H1 (cell line): ENCODE measurements around the gene ZNF575.

ENCODE experiments used
- BRCA1 ChIP-seq: IDR thresholded peaks from 2 replicates; pipeline ENCODE4 v1.6.1; 2012; ENCODE audit warnings: low read depth, low read length, improper control_type of control experiment
- CHD2 ChIP-seq: IDR thresholded peaks from 2 replicates; pipeline ENCODE4 v1.6.1; 2012; ENCODE audit warnings: low read length, improper control_type of control experiment
- CTCF ChIP-seq, 3 experiments: IDR thresholded peaks; 1 replicate in 2 of 3; 2 replicates in 1 of 3; pipeline versions ENCODE4 v1.5.1 to v1.6.1; 2011; ENCODE audit warnings: low read length in 3 of 3, mild to moderate bottlenecking in 3 of 3, inconsistent platforms in 2 of 3, low read depth in 1 of 3, moderate library complexity in 1 of 3; ENCODE audit not compliant: insufficient read depth in 1 of 3; ENCODE audit errors: control extremely low read depth in 1 of 3
- EP300 ChIP-seq, 2 experiments: IDR thresholded peaks; 1 replicate in 1 of 2; 2 replicates in 1 of 2; pipeline ENCODE4 v1.6.1; 2011 to 2012; ENCODE audit warnings: low read depth in 2 of 2, low read length in 2 of 2, mild to moderate bottlenecking in 2 of 2, borderline replicate concordance in 1 of 2, inconsistent platforms in 1 of 2, moderate library complexity in 1 of 2
- GTF2F1 ChIP-seq: IDR thresholded peaks from 2 replicates; pipeline ENCODE4 v1.6.1; 2012; ENCODE audit warnings: low read depth, low read length, improper control_type of control experiment, borderline replicate concordance
- POLR2AphosphoS5 ChIP-seq: IDR thresholded peaks from 2 replicates; pipeline ENCODE4 v1.6.1; 2011; ENCODE audit warnings: low read depth, low read length
- RAD21 ChIP-seq, 2 experiments: IDR thresholded peaks in 1 of 2; conservative IDR thresholded peaks in 1 of 2; 2 replicates each; pipeline ENCODE4 v1.6.1; 2011; ENCODE audit warnings: low read depth in 2 of 2, low read length in 2 of 2, improper control_type of control experiment in 1 of 2, inconsistent platforms in 1 of 2, mild to moderate bottlenecking in 1 of 2, moderate library complexity in 1 of 2
- SIN3A ChIP-seq, 2 experiments: IDR thresholded peaks in 1 of 2; conservative IDR thresholded peaks in 1 of 2; 2 replicates each; pipeline ENCODE4 v1.6.1; 2011 to 2012; ENCODE audit warnings: low read length in 2 of 2, improper control_type of control experiment in 1 of 2, low read depth in 1 of 2, mild to moderate bottlenecking in 1 of 2
- TCF12 ChIP-seq: IDR thresholded peaks from 2 replicates; pipeline ENCODE4 v1.6.1; 2011; ENCODE audit warnings: low read depth, mild to moderate bottlenecking, low read length
- YY1 ChIP-seq: IDR thresholded peaks from 2 replicates; pipeline ENCODE4 v1.6.1; 2011; ENCODE audit warnings: low read depth, mild to moderate bottlenecking, low read length

DNA sequence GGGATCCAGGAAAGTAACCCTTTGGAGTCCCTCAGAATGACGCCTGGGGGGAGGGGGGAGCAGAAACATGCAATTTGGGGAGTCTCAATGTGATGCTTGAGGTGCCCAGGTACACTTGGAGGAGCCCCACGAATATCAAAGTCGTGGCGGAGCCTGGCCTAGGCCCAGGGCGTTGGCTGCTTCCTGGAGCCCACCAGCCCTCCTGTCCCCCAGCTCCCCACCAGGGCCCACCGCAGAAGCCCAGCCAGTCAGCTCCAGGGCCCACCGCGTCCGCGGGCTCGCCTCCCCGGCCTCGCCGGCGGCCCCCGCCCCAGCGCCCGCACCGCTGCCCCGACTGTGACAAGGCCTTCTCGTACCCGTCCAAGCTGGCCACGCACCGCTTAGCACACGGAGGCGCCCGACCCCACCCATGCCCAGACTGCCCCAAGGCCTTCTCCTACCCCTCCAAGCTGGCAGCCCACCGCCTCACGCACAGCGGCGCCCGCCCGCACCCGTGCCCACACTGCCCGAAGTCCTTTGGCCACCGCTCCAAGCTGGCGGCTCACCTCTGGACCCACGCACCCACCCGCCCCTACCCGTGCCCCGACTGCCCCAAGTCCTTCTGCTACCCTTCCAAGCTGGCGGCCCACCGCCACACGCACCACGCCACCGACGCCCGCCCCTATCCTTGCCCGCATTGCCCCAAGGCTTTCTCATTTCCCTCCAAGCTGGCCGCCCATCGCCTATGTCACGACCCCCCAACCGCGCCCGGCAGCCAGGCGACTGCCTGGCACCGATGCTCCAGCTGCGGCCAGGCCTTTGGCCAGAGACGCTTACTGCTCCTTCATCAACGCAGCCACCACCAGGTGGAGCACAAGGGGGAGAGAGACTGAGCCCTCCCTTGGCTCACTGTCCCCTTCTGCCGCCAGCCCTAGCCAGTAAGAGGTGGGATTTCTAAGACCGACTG is 2.1 kb downstream of the ZNF575 start:
- TF ChIP-seq TCF12, result no peak
- TF ChIP-seq POLR2AphosphoS5, result no peak
- no peak for TF ChIP-seq CHD2
- no peak for TF ChIP-seq EP300 (IDR thresholded peaks at IDR 0.05; ENCODE audit: borderline replicate concordance in 1 of 2, low read depth in 2 of 2, low read length in 2 of 2)
- peak; percentile 52 to 65 for TF ChIP-seq RAD21 (IDR thresholded peaks at IDR 0.05 in 1 of 2, conservative IDR thresholded peaks at IDR 0.05 in 1 of 2; ENCODE audit: low read depth in 2 of 2, low read length in 2 of 2)
- TF ChIP-seq CTCF (IDR thresholded peaks at IDR 0.05; ENCODE audit: control extremely low read depth in 1 of 3, insufficient read depth in 1 of 3, low read depth in 1 of 3, low read length in 3 of 3), result peak; percentile 80 to 91 (median 83)
- no peak for TF ChIP-seq BRCA1
- no peak for TF ChIP-seq YY1
- 0 out of 4 replicates have a peak, but pooled peaks of 1 of the 2 experiments have one; percentile 32 for TF ChIP-seq SIN3A (conservative IDR thresholded peaks at IDR 0.05 in 1 of 2, IDR thresholded peaks at IDR 0.05 in 1 of 2; ENCODE audit: low read depth in 1 of 2, low read length in 2 of 2)
- TF ChIP-seq GTF2F1, result no peak
